ENCODE measurements around the gene TSFM.

- no peak for TF ChIP-seq CTCF (IDR thresholded peaks at IDR 0.05)
- TF ChIP-seq POLR2AphosphoS5 (IDR thresholded peaks at IDR 0.05), result no peak
- no peak for TF ChIP-seq POLR2A (IDR thresholded peaks at IDR 0.05)
- TF ChIP-seq EP300 (IDR thresholded peaks at IDR 0.05), result no peak
These were observed 6.4 kb upstream of the TSFM start for GRCh38 chr12:57776247-57776587.

Measured in suprapubic skin (tissue), 4 donors.